Activated T-cell treated with anti-CD3 and anti-CD28 coated beads, Interleukin-2, amount 50 U/mL, for 72 hours (primary cell): ENCODE data around the gene C1QTNF2. TPM values are rescaled to one million over a fixed set of nuclear protein-coding genes. Genes with fewer than 3 reads are reported as not detected.

Experiments used
- ATAC-seq, 2 donors: fragments of 150-1000 bp; cut with Tn5 transposase; replicated peaks in 1 of 2; 2 replicates each; pipeline ENCODE4 v1.10.0; 2021; ENCODE audit warnings: moderate library complexity in 2 of 2, mild to moderate bottlenecking in 1 of 2
- DNase-seq, 2 donors: peaks; one replicate each; pipeline ENCODE4 v3.0.0; 2021 to 2022; ENCODE audit warnings: mixed read lengths in 1 of 2
- H3K27ac Mint-ChIP-seq: one replicate; pipeline ENCODE4 v1.8.0; 2022; ENCODE audit warnings: mild to moderate bottlenecking, moderate library complexity, mixed read lengths
- H3K27me3 Mint-ChIP-seq: one replicate; pipeline ENCODE4 v1.8.0; 2022; ENCODE audit warnings: low read depth, mixed read lengths
- H3K36me3 Mint-ChIP-seq, 2 donors: one replicate each; pipeline ENCODE4 v1.8.0; 2022; ENCODE audit warnings: mixed read lengths in 2 of 2, mild to moderate bottlenecking in 1 of 2; ENCODE audit not compliant: insufficient read depth in 2 of 2
- H3K4me1 Mint-ChIP-seq: one replicate; pipeline ENCODE4 v1.8.0; 2022; ENCODE audit warnings: low read depth, mixed read lengths
- H3K4me3 Mint-ChIP-seq, 2 donors: one replicate each; pipeline ENCODE4 v1.8.0; 2022; ENCODE audit warnings: mild to moderate bottlenecking in 2 of 2, mixed read lengths in 2 of 2, moderate library complexity in 2 of 2
- H3K9me3 Mint-ChIP-seq, 2 donors: one replicate each; pipeline ENCODE4 v1.8.0; 2022; ENCODE audit warnings: mixed read lengths in 2 of 2
- total RNA-seq, 2 donors: library from RNA; stranded (reverse); gene quantifications; one replicate each; pipeline ENCODE4 v1.2.3, GENCODE V29; 2022

Gene C1QTNF2
- total RNA-seq, 2 donors from 2014 or later: not detected

GRCh38 chr5:160363660-160364395 is 6.6 kb downstream of the C1QTNF2 start:
- ATAC-seq: no peak
- DNase-seq: no peak
- H3K36me3 Mint-ChIP-seq: no peaks in the 10 kb centered on the region
- no peak overlapping the region for H3K4me3 Mint-ChIP-seq
- H3K27me3 Mint-ChIP-seq: peaks cover 25% of the 10 kb centered on the region
- no peaks in the 10 kb centered on the region for H3K4me1 Mint-ChIP-seq
- no peak overlapping the region for H3K27ac Mint-ChIP-seq
- H3K9me3 Mint-ChIP-seq: no peaks in the 10 kb centered on the region

GRCh38 chr5:160363211-160363610 is 7.2 kb downstream of the C1QTNF2 start:
- no peak for DNase-seq
- peaks cover 19% of the 10 kb centered on the region for H3K27me3 Mint-ChIP-seq
- H3K9me3 Mint-ChIP-seq: no peaks in the 10 kb centered on the region
- H3K4me3 Mint-ChIP-seq: no peak overlapping the region
- ATAC-seq: no peak
- H3K27ac Mint-ChIP-seq: no peak overlapping the region
- H3K36me3 Mint-ChIP-seq: no peaks in the 10 kb centered on the region
- no peaks in the 10 kb centered on the region for H3K4me1 Mint-ChIP-seq

GRCh38 chr5:160361624-160362228 is 8.7 kb downstream of the C1QTNF2 start:
- Mint-ChIP-seq H3K36me3 (no peaks in the 10 kb centered on the region), H3K27me3 (peaks cover 7% of the 10 kb centered on the region), H3K4me1 (no peaks in the 10 kb centered on the region), H3K4me3 (no peak overlapping the region), H3K9me3 (no peaks in the 10 kb centered on the region), H3K27ac (no peak overlapping the region)
- DNase-seq (no peak), ATAC-seq (no peak)

GRCh38 chr5:160360310-160360709 is 10.1 kb downstream of the C1QTNF2 start:
- Mint-ChIP-seq H3K9me3 (no peaks in the 10 kb centered on the region), H3K4me1 (no peaks in the 10 kb centered on the region), H3K36me3 (no peaks in the 10 kb centered on the region), H3K4me3 (no peak overlapping the region), H3K27me3 (peaks cover 7% of the 10 kb centered on the region), H3K27ac (no peak overlapping the region)
- ATAC-seq (no peak), DNase-seq (no peak)

GRCh38 chr5:160359816-160360215 is 10.6 kb downstream of the C1QTNF2 start:
- Mint-ChIP-seq H3K27ac (no peak overlapping the region), H3K9me3 (no peaks in the 10 kb centered on the region), H3K36me3 (no peaks in the 10 kb centered on the region), H3K4me3 (no peak overlapping the region), H3K4me1 (no peaks in the 10 kb centered on the region), H3K27me3 (peaks cover 7% of the 10 kb centered on the region)
- DNase-seq (no peak), ATAC-seq (no peak)

GRCh38 chr5:160359242-160359641 is 11.2 kb downstream of the C1QTNF2 start:
- Mint-ChIP-seq H3K36me3 (no peaks in the 10 kb centered on the region), H3K4me1 (no peaks in the 10 kb centered on the region), H3K27me3 (peaks cover 7% of the 10 kb centered on the region), H3K9me3 (no peaks in the 10 kb centered on the region), H3K4me3 (no peak overlapping the region), H3K27ac (no peak overlapping the region)
- ATAC-seq (no peak), DNase-seq (no peak)

GRCh38 chr5:160357861-160358411 is 12.5 kb downstream of the C1QTNF2 start:
- Mint-ChIP-seq H3K36me3 (no peaks in the 10 kb centered on the region), H3K4me1 (no peaks in the 10 kb centered on the region), H3K27me3 (peaks cover 7% of the 10 kb centered on the region), H3K27ac (no peak overlapping the region), H3K9me3 (no peaks in the 10 kb centered on the region), H3K4me3 (no peak overlapping the region)
- DNase-seq: no peak
- no peak for ATAC-seq

GRCh38 chr5:160357394-160357793 is 13.0 kb downstream of the C1QTNF2 start:
- Mint-ChIP-seq H3K36me3 (no peaks in the 10 kb centered on the region), H3K4me1 (no peaks in the 10 kb centered on the region), H3K27me3 (peaks cover 7% of the 10 kb centered on the region), H3K9me3 (no peaks in the 10 kb centered on the region), H3K27ac (no peak overlapping the region), H3K4me3 (no peak overlapping the region)
- ATAC-seq: no peak
- DNase-seq: no peak

- H3K4me3 Mint-ChIP-seq: no peak overlapping the region
- no peaks in the 10 kb centered on the region for H3K36me3 Mint-ChIP-seq
- no peaks in the 10 kb centered on the region for H3K9me3 Mint-ChIP-seq
- H3K27me3 Mint-ChIP-seq: peaks cover 7% of the 10 kb centered on the region
- no peaks in the 10 kb centered on the region for H3K4me1 Mint-ChIP-seq
- H3K27ac Mint-ChIP-seq: no peak overlapping the region
- DNase-seq: no peak
- no peak for ATAC-seq
Measured at GRCh38 chr5:160356550-160357347, 13.7 kb downstream of the C1QTNF2 start.

- H3K36me3 Mint-ChIP-seq: no peaks in the 10 kb centered on the region
- ATAC-seq: no peak
- H3K4me3 Mint-ChIP-seq: no peak overlapping the region
- no peak overlapping the region for H3K27ac Mint-ChIP-seq
- no peaks in the 10 kb centered on the region for H3K9me3 Mint-ChIP-seq
- no peak for DNase-seq
- H3K4me1 Mint-ChIP-seq: no peaks in the 10 kb centered on the region
- no peaks in the 10 kb centered on the region for H3K27me3 Mint-ChIP-seq
Measured at GRCh38 chr5:160354666-160355065, 15.8 kb downstream of the C1QTNF2 start.

- Mint-ChIP-seq H3K27me3 (no peaks in the 10 kb centered on the region), H3K4me1 (no peaks in the 10 kb centered on the region), H3K27ac (no peak overlapping the region), H3K4me3 (no peak overlapping the region), H3K9me3 (no peaks in the 10 kb centered on the region), H3K36me3 (no peaks in the 10 kb centered on the region)
- DNase-seq (no peak), ATAC-seq (no peak)
Measured at GRCh38 chr5:160353379-160353778, 17.0 kb downstream of the C1QTNF2 start.

- no peaks in the 10 kb centered on the region for H3K27me3 Mint-ChIP-seq
- no peaks in the 10 kb centered on the region for H3K9me3 Mint-ChIP-seq
- H3K36me3 Mint-ChIP-seq: no peaks in the 10 kb centered on the region
- no peak overlapping the region for H3K4me3 Mint-ChIP-seq
- H3K4me1 Mint-ChIP-seq: no peaks in the 10 kb centered on the region
- no peak for ATAC-seq
- no peak overlapping the region for H3K27ac Mint-ChIP-seq
- DNase-seq: no peak
Measured at GRCh38 chr5:160352308-160352707, 18.1 kb downstream of the C1QTNF2 start.

- Mint-ChIP-seq H3K36me3 (no peaks in the 10 kb centered on the region), H3K9me3 (no peaks in the 10 kb centered on the region), H3K27me3 (no peaks in the 10 kb centered on the region), H3K4me1 (no peaks in the 10 kb centered on the region), H3K4me3 (no peak overlapping the region), H3K27ac (no peak overlapping the region)
- ATAC-seq (no peak), DNase-seq (no peak)
Measured at GRCh38 chr5:160349935-160350303, 20.5 kb downstream of the C1QTNF2 start.
